ENCODE results near the gene EFCAB9.
"Not testable (repeated sequence)": the region's sequence is repeated elsewhere in the genome, so short reads cannot be mapped to it uniquely, and the experiment has no call there.

Gene EFCAB9

GRCh38 chr5:172189693-172190296 lies 4.2 kb upstream of the EFCAB9 start:
- CTCF ChIA-PET, result interaction anchor here (1.0 to 1.1 kb wide), 2 partner anchors 13 to 91 kb away, joined by 3 to 4 read pairs; no protein-coding TSS in a partner anchor

GRCh38 chr5:172194985-172195774 lies 1.2 kb downstream of the EFCAB9 start:
- TF ChIP-seq ARNT (IDR thresholded peaks at IDR 0.05), result no peak
- TF ChIP-seq FOXA1 (IDR thresholded peaks at IDR 0.05), result no peak
- no peak for TF ChIP-seq PKNOX1 (IDR thresholded peaks at IDR 0.05)
- TF ChIP-seq ZNF384 (IDR thresholded peaks at IDR 0.05), result no peak
- no peak for TF ChIP-seq SP1 (IDR thresholded peaks at IDR 0.05)
- TF ChIP-seq HDGF (IDR thresholded peaks at IDR 0.05; ENCODE audit: borderline replicate concordance), result no peak
- TF ChIP-seq NFRKB (IDR thresholded peaks at IDR 0.05), result no peak
- TF ChIP-seq BHLHE40 (IDR thresholded peaks at IDR 0.05; ENCODE audit: borderline replicate concordance), result no peak
- TF ChIP-seq TARDBP (IDR thresholded peaks at IDR 0.05), result no peak
- TF ChIP-seq CTBP1 (IDR thresholded peaks at IDR 0.05; ENCODE audit: borderline replicate concordance), result no peak
- no peak for TF ChIP-seq L3MBTL2 (conservative IDR thresholded peaks at IDR 0.05)
- CTCF ChIA-PET, result interaction anchor here (0.7 kb wide), 1 partner anchor 8 kb away, joined by 3 read pairs; no protein-coding TSS in a partner anchor
- DNase-seq (ENCODE audit: extremely low spot score), result peak; percentile 50
- POLR2A ChIA-PET, result interaction anchor here (1.0 kb wide), 1 partner anchor 88 kb away, joined by 3 read pairs; no protein-coding TSS in a partner anchor

More at GRCh38 chr5:172189693-172190296, 4.2 kb upstream of the EFCAB9 start:
- TF ChIP-seq PKNOX1 (IDR thresholded peaks at IDR 0.05) (no peak), HDGF (IDR thresholded peaks at IDR 0.05; ENCODE audit: borderline replicate concordance) (no peak), L3MBTL2 (conservative IDR thresholded peaks at IDR 0.05) (no peak), FOXK2 (IDR thresholded peaks at IDR 0.05) (no peak), LEF1 (IDR thresholded peaks at IDR 0.05; ENCODE audit: borderline replicate concordance) (no peak), NFRKB (IDR thresholded peaks at IDR 0.05) (no peak), SUZ12 (IDR thresholded peaks at IDR 0.05) (no peak), TARDBP (IDR thresholded peaks at IDR 0.05) (no peak), BHLHE40 (IDR thresholded peaks at IDR 0.05; ENCODE audit: borderline replicate concordance) (no peak), SP1 (IDR thresholded peaks at IDR 0.05) (no peak), ARNT (IDR thresholded peaks at IDR 0.05) (no peak), ELF4 (IDR thresholded peaks at IDR 0.05) (no peak), ZNF384 (IDR thresholded peaks at IDR 0.05) (no peak), CTBP1 (IDR thresholded peaks at IDR 0.05; ENCODE audit: borderline replicate concordance) (no peak)
- DNase-seq (ENCODE audit: extremely low spot score), result no peak
- POLR2A ChIA-PET, result interaction anchor here (0.6 to 3.1 kb wide), 3 partner anchors 93 to 138 kb away, joined by 3 to 20 read pairs (median 4); partner anchors contain the start of gene UBTD2

GRCh38 chr5:172197775-172198174 lies 3.8 kb downstream of the EFCAB9 start:
- POLR2A ChIA-PET; DNase-seq (ENCODE audit: extremely low spot score): not testable (repeated sequence)
- CTCF ChIA-PET, result interaction anchor here (1.1 to 2.6 kb wide), 2 partner anchors 9 to 96 kb away, joined by 3 to 7 read pairs; partner anchors contain the start of gene STK10

- ChIA-PET POLR2A (interaction anchor here (0.9 to 1.2 kb wide), 2 partner anchors 11 to 83 kb away, joined by 3 read pairs; partner anchors contain the start of gene STK10), CTCF (interaction anchor here (1.3 to 2.6 kb wide), 2 partner anchors 10 to 11 kb away, joined by 3 to 7 read pairs; partner anchors contain the start of gene STK10)
- no peak for DNase-seq (ENCODE audit: extremely low spot score)
- TF ChIP-seq ARNT (IDR thresholded peaks at IDR 0.05), result no peak
- TF ChIP-seq PKNOX1 (IDR thresholded peaks at IDR 0.05), result no peak
- TF ChIP-seq NFRKB (IDR thresholded peaks at IDR 0.05), result no peak
- no peak for TF ChIP-seq SP1 (IDR thresholded peaks at IDR 0.05)
Measured at GRCh38 chr5:172199446-172199845, 5.5 kb downstream of the EFCAB9 start.

- DNase-seq (ENCODE audit: extremely low spot score), result no peak
- ChIA-PET POLR2A (interaction anchor here (0.9 to 1.2 kb wide), 2 partner anchors 12 to 82 kb away, joined by 3 read pairs; partner anchors contain the start of gene STK10), CTCF (no interaction called here)
- TF ChIP-seq HDGF (IDR thresholded peaks at IDR 0.05; ENCODE audit: borderline replicate concordance) (no peak), LEF1 (IDR thresholded peaks at IDR 0.05; ENCODE audit: borderline replicate concordance) (no peak), L3MBTL2 (conservative IDR thresholded peaks at IDR 0.05) (no peak), PKNOX1 (IDR thresholded peaks at IDR 0.05) (no peak), FOXK2 (IDR thresholded peaks at IDR 0.05) (no peak), FOXA1 (IDR thresholded peaks at IDR 0.05) (no peak), TARDBP (IDR thresholded peaks at IDR 0.05) (no peak), ARNT (IDR thresholded peaks at IDR 0.05) (no peak), SP1 (IDR thresholded peaks at IDR 0.05) (no peak), CTBP1 (IDR thresholded peaks at IDR 0.05; ENCODE audit: borderline replicate concordance) (no peak), ELF4 (IDR thresholded peaks at IDR 0.05) (no peak)
Measured at GRCh38 chr5:172200476-172200875, 6.5 kb downstream of the EFCAB9 start.

- CTCF ChIA-PET; POLR2A ChIA-PET; DNase-seq (ENCODE audit: extremely low spot score): not testable (repeated sequence)
Measured at GRCh38 chr5:172205984-172206383, 12.0 kb downstream of the EFCAB9 start.
